CD4-positive, alpha-beta T cell treated with Interleukin-4 for 4 hours (primary cell): Measurements from ENCODE around the gene ARAF.
"Not testable (repeated sequence)": the region's sequence is repeated elsewhere in the genome, so short reads cannot be mapped to it uniquely, and the experiment has no call there.

ENCODE experiments used
- DNase-seq: peaks from one replicate; pipeline ENCODE4 v3.0.0-alpha.2; 2020

Gene ARAF

GRCh38 chrX:47560934-47561658, at the start of gene ARAF:
ARAF (plus strand) TSS chrX:47561205; CDS start chrX:47562968, 1,763 bp downstream.
- peak; percentile 99 for DNase-seq

- DNase-seq = not testable (repeated sequence)
These were observed 48.6 kb upstream of the ARAF start for GRCh38 chrX:47512383-47512782.

GRCh38 chrX:47513034-47513965, 47.7 kb upstream of the ARAF start:
- not testable (repeated sequence) for DNase-seq

GRCh38 chrX:47514533-47515235, 46.3 kb upstream of the ARAF start:
- no peak for DNase-seq

- peak; percentile 27 for DNase-seq
These were observed 44.9 kb upstream of the ARAF start for GRCh38 chrX:47515941-47516665.

- no peak for DNase-seq
These were observed 42.9 kb upstream of the ARAF start for GRCh38 chrX:47518144-47518543.

GRCh38 chrX:47523297-47523696, 37.7 kb upstream of the ARAF start:
- peak; percentile 64 for DNase-seq

- no peak for DNase-seq
These were observed 37.3 kb upstream of the ARAF start for GRCh38 chrX:47523713-47524166.

GRCh38 chrX:47529548-47529947, 31.5 kb upstream of the ARAF start:
- DNase-seq = no peak

- no peak for DNase-seq
These were observed 31.0 kb upstream of the ARAF start for GRCh38 chrX:47530049-47530448.

GRCh38 chrX:47539860-47540259, 21.1 kb upstream of the ARAF start:
- DNase-seq = no peak

- DNase-seq = no peak
These were observed 20.1 kb upstream of the ARAF start for GRCh38 chrX:47540754-47541538.

- DNase-seq = no peak
These were observed 17.5 kb upstream of the ARAF start for GRCh38 chrX:47543496-47543895.

- DNase-seq = peak; percentile 90
These were observed 4.9 kb upstream of the ARAF start for GRCh38 chrX:47556045-47556623.

GRCh38 chrX:47558436-47558835, 2.6 kb upstream of the ARAF start:
- DNase-seq = no peak

GRCh38 chrX:47560179-47560933, 649 bp upstream of the ARAF start:
- no peak for DNase-seq

- DNase-seq = no peak
These were observed 700 bp downstream of the ARAF start for GRCh38 chrX:47561659-47562151.

GRCh38 chrX:47562615-47563243, 1.7 kb downstream of the ARAF start:
- DNase-seq = peak; percentile 26

GRCh38 chrX:47563801-47564315, 2.9 kb downstream of the ARAF start:
- DNase-seq = peak; percentile 11
